ENCODE results near the gene CCR7. TPM values are rescaled to one million over a fixed set of nuclear protein-coding genes. Genes with fewer than 3 reads are reported as not detected.
A peak's percentile ranks its signal among the peaks of the same experiment; 100 is the strongest.

The CCR7 gene
- total and polyA plus RNA-seq, 2 experiments from 2014 or later: not detected

DNA sequence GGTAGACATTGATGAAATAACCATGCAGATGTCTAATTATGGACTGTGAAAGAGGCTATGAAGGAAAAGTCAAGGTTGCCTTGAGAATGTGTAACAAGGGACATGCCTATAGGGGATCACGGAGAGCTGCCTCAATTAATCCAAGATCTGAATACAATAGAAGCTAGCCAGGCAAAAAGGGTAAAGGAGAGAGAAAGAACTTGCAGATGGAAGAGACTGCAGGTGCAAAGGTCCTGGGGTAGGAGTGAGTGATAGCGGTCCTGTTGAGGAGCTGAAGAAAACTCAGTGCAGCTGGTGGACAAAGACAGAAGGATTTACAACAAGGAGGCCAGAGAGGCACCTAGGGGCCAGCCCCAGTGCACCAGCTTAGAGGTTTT lies 48.0 kb downstream of the CCR7 start:
- no peaks in the 10 kb centered on the region for H3K27me3 ChIP-seq
- H3K4me1 ChIP-seq (ENCODE audit: low read depth): no peaks in the 10 kb centered on the region
- no peak overlapping the region for H3K4me3 ChIP-seq
- H3K9me3 ChIP-seq (ENCODE audit: low read depth): no peaks in the 10 kb centered on the region
- TF ChIP-seq, protein P1, sequence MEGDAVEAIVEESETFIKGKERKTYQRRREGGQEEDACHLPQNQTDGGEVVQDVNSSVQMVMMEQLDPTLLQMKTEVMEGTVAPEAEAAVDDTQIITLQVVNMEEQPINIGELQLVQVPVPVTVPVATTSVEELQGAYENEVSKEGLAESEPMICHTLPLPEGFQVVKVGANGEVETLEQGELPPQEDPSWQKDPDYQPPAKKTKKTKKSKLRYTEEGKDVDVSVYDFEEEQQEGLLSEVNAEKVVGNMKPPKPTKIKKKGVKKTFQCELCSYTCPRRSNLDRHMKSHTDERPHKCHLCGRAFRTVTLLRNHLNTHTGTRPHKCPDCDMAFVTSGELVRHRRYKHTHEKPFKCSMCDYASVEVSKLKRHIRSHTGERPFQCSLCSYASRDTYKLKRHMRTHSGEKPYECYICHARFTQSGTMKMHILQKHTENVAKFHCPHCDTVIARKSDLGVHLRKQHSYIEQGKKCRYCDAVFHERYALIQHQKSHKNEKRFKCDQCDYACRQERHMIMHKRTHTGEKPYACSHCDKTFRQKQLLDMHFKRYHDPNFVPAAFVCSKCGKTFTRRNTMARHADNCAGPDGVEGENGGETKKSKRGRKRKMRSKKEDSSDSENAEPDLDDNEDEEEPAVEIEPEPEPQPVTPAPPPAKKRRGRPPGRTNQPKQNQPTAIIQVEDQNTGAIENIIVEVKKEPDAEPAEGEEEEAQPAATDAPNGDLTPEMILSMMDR (IDR thresholded peaks at IDR 0.05; ENCODE audit: low read depth, low read length): no peak
- no peak overlapping the region for H3K27ac ChIP-seq
- no peak for DNase-seq (ENCODE audit: low read depth in 1 of 2, low spot score in 1 of 2)
- no peaks in the 10 kb centered on the region for H3K36me3 ChIP-seq

DNA sequence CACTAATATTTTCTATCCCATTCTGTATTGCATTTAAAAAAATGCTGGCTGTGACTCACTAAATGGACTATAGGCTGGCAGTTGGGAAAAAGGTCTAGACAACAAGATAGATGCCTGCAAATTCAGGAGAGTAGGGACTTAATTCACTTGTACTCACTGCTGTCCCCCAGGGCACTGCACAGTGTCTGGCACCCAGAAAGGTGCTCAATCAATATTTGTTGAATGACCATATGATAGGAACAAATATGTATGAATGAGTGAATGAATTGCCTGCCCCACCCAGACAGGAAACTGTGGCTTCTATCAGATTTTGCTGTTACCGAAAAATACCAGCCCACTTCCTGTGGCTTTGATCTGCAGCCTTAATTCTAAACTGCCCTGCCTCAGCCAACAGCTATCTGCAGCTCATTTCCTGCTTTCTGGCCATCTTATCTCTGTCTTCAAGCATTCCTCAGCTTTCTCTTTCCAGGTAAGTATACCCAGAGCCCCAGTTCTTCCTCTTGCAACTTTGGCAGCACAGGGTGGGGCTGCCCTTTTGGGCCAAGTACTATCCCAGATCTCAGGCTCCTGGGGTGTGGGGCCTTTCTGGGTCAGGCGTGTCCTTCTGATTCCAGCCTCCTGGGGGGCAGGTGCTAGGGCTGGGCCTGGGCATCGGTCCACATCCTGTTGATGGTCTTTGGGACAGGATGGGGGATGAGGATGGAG lies 48.5 kb downstream of the CCR7 start:
- H3K27ac ChIP-seq: no peak overlapping the region
- TF ChIP-seq, protein P1 (IDR thresholded peaks at IDR 0.05; ENCODE audit: low read depth, low read length): no peak
- H3K36me3 ChIP-seq: no peaks in the 10 kb centered on the region
- DNase-seq (ENCODE audit: low read depth in 1 of 2, low spot score in 1 of 2): peak in 1 of 2 donors; percentile 22
- no peaks in the 10 kb centered on the region for H3K9me3 ChIP-seq (ENCODE audit: low read depth)
- H3K4me1 ChIP-seq (ENCODE audit: low read depth): no peaks in the 10 kb centered on the region
- H3K4me3 ChIP-seq: no peak overlapping the region
- H3K27me3 ChIP-seq: no peaks in the 10 kb centered on the region

DNA sequence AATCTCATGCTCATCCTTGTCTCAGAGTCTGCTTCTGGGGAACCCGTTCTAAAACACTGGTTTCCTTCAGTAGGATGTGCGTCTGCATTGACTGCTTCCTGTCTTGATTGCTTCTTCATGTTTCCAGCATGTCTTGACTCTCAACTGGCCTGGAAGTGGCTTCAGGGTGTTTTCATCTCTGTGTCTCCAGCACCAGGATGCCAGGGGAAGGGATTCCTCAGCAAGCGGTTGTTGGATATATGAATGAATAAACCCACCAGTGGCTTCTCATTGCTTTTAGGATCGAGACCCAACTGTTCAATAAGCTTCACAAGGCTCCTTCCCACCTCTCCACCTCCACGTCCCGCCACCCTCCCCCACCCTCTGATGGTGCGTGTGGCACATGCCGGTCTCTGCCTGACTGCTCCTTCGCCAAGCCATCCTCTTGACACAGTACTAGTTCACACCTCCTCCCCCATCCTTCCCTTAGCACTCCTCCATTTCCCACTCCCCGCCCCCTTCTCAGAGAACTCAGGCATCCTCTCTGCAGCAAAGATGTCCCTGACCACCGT lies 49.7 kb downstream of the CCR7 start:
- TF ChIP-seq, protein P1 (IDR thresholded peaks at IDR 0.05; ENCODE audit: low read depth, low read length): no peak
- DNase-seq (ENCODE audit: low read depth in 1 of 2, low spot score in 1 of 2): no peak
- Histone ChIP-seq H3K36me3 (no peaks in the 10 kb centered on the region), H3K27ac (no peak overlapping the region), H3K27me3 (no peaks in the 10 kb centered on the region), H3K4me1 (ENCODE audit: low read depth) (no peaks in the 10 kb centered on the region), H3K4me3 (no peak overlapping the region), H3K9me3 (ENCODE audit: low read depth) (no peaks in the 10 kb centered on the region)

DNA sequence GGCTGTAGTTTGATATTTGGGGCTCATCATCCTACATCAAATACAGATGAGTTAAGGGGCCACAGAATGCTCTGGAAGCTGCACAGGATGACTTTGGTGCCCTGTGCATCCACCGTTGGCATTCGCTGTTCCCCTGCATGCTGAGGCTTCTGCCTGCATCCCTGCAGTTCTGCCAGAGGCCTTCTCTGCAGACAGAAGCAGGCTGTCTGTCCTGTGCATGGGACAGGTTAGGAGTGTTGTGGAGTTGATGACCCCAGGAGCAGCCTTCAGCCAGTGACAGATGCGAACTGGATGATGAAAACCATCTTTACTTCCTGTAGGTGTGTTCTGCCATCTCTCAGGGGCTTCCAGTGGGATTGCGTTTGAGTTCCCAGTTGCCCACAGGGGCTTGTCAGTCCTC lies 50.3 kb downstream of the CCR7 start:
- Histone ChIP-seq H3K27me3 (no peaks in the 10 kb centered on the region), H3K36me3 (no peaks in the 10 kb centered on the region), H3K9me3 (ENCODE audit: low read depth) (no peaks in the 10 kb centered on the region), H3K4me1 (ENCODE audit: low read depth) (no peaks in the 10 kb centered on the region), H3K27ac (no peak overlapping the region), H3K4me3 (no peak overlapping the region)
- TF ChIP-seq, protein P1 (IDR thresholded peaks at IDR 0.05; ENCODE audit: low read depth, low read length): no peak
- no peak for DNase-seq (ENCODE audit: low read depth in 1 of 2, low spot score in 1 of 2)

DNA sequence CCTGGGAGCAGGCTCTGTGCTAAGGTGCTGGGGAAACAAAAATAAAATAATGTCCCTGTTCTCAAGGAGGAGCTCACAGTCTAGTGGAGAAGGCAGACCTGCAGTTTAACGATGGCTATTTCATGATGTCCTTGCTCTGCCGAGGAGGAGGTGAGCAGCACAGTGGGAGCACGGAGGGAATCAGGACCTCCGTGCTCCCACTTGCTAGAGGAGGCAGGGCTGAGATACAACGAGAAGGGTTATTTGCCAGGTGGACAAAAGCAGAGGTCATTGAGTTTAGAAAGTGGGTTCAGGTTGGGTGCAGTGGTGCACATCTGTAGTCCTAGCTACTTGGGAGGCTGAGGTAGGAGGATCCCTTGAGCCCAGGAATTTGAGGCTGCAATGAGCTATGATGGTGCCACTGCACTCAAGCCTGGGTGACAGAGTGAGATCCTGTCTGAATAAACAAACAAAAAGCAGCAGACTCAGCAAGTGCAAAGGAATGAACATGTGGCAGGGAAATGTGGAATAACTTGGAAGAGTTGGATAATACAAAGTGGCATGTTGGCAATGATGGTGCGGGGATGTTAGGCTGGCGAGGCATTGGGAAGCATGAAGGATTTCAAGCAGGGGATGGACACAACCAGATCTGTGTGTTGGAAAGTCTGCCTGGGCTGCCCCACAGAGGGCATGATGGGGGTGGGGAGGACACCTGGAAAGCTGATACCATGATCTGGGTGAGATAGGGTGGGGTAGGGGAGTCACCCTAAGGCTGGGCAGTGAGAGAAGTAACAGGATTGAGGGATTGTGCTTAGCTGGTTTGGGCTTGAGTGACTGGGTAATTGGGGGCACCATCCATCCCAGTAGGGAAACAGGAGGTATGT lies 51.0 kb downstream of the CCR7 start:
- Histone ChIP-seq H3K4me1 (ENCODE audit: low read depth) (no peaks in the 10 kb centered on the region), H3K27me3 (no peaks in the 10 kb centered on the region), H3K4me3 (no peak overlapping the region), H3K27ac (no peak overlapping the region), H3K36me3 (no peaks in the 10 kb centered on the region), H3K9me3 (ENCODE audit: low read depth) (no peaks in the 10 kb centered on the region)
- DNase-seq (ENCODE audit: low read depth in 1 of 2, low spot score in 1 of 2): no peak
- TF ChIP-seq, protein P1 (IDR thresholded peaks at IDR 0.05; ENCODE audit: low read depth, low read length): no peak
